B cell (primary cell): ENCODE measurements around the gene NUMBL. TPM values are rescaled to one million over a fixed set of nuclear protein-coding genes. Genes with fewer than 3 reads are reported as not detected.

ENCODE experiments used
- ATAC-seq: fragments of 200-7000 bp; cut with Tn5 transposase; one replicate; pipeline ENCODE4 v1.10.0; 2021; ENCODE audit warnings: low read depth, mild to moderate bottlenecking, moderate number of reproducible peaks, moderate library complexity
- CTCF ChIA-PET: fragments of 350-600 bp; sonication (Branson Sonifier 250); formaldehyde crosslinking; loops from one replicate; lab custom pipeline; 2021; ENCODE audit warnings: antibody characterized with exemption, inconsistent platforms; lab: Charles Lee
- POLR2A ChIA-PET: fragments of 350-600 bp; sonication (Branson Sonifier 250); formaldehyde crosslinking; loops from one replicate; lab custom pipeline; 2021; ENCODE audit warnings: antibody characterized with exemption; lab: Charles Lee
- DNase-seq: peaks from one replicate; pipeline ENCODE4 v3.0.0; 2013
- H2AFZ ChIP-seq: 2 replicates; pipeline ENCODE4 v1.6.1; 2012; ENCODE audit warnings: mild to moderate bottlenecking, low read depth, low read length; ENCODE audit not compliant: insufficient read depth, poor library complexity, severe bottlenecking
- H3K27ac ChIP-seq, 2 donors: 1 replicate in 1 of 2; 2 replicates in 1 of 2; pipeline ENCODE4 v1.5.1; 2012 to 2013; ENCODE audit warnings: low read length in 2 of 2, mild to moderate bottlenecking in 2 of 2, moderate library complexity in 1 of 2
- H3K27me3 ChIP-seq, 4 experiments: fragments of 200-600 bp in 1 of 4; sonication (generic) in 1 of 4; replicated peaks in 1 of 4; 1 replicate in 2 of 4; 2 replicates in 2 of 4; pipeline versions ENCODE4 v1.6.1 to v1.7.0; 2013 to 2016; ENCODE audit warnings: low read length in 3 of 4, mild to moderate bottlenecking in 2 of 4, mixed read lengths in 1 of 4, moderate library complexity in 1 of 4; ENCODE audit not compliant: insufficient read depth in 4 of 4, control insufficient read depth in 3 of 4; ENCODE audit errors: control extremely low read depth in 1 of 4
- H3K36me3 ChIP-seq, 2 experiments: replicated peaks in 1 of 2; 1 replicate in 1 of 2; 2 replicates in 1 of 2; pipeline versions ENCODE4 v1.6.1 to v1.7.1; 2013; ENCODE audit warnings: low read length in 1 of 2; ENCODE audit not compliant: insufficient read depth in 2 of 2, control insufficient read depth in 1 of 2; ENCODE audit errors: control extremely low read depth in 1 of 2, extremely low read depth in 1 of 2
- H3K4me1 ChIP-seq, 2 donors: fragments of 200-600 bp in 1 of 2; sonication (generic) in 1 of 2; 1 replicate in 1 of 2; 2 replicates in 1 of 2; pipeline versions ENCODE4 v1.5.1 to v1.6.1; 2013 to 2017; ENCODE audit warnings: low read length in 2 of 2; ENCODE audit not compliant: control insufficient read depth in 2 of 2, insufficient read depth in 2 of 2
- H3K4me2 ChIP-seq: replicated peaks from 2 replicates; pipeline ENCODE3; 2012; ENCODE audit warnings: mild to moderate bottlenecking, low read depth, low read length; ENCODE audit not compliant: poor library complexity, severe bottlenecking
- H3K4me3 ChIP-seq, 5 experiments: fragments of 200-600 bp in 1 of 5; sonication (generic) in 1 of 5; 1 replicate in 3 of 5; 2 replicates in 2 of 5; pipeline versions ENCODE4 v1.5.1 to v1.7.0; 2011 to 2016; ENCODE audit warnings: low read length in 4 of 5, mild to moderate bottlenecking in 4 of 5, low read depth in 2 of 5, control low read depth in 1 of 5, moderate library complexity in 1 of 5; ENCODE audit not compliant: insufficient read depth in 1 of 5; ENCODE audit errors: control extremely low read depth in 1 of 5, extremely low read depth in 1 of 5
- H3K79me2 ChIP-seq: fragments of 200-600 bp; sonication (generic); one replicate; pipeline ENCODE4 v1.6.0; 2016; ENCODE audit warnings: low read length; ENCODE audit not compliant: control insufficient read depth, insufficient read depth
- H3K9ac ChIP-seq: fragments of 200-600 bp; sonication (generic); 2 replicates; pipeline ENCODE4 v1.6.1; 2017; ENCODE audit warnings: mild to moderate bottlenecking, low read length, moderate library complexity
- H3K9me3 ChIP-seq, 3 donors: one replicate each; pipeline versions ENCODE4 v1.6.1 to v1.7.1; 2013; ENCODE audit warnings: low read length in 2 of 3; ENCODE audit not compliant: control insufficient read depth in 2 of 3, insufficient read depth in 1 of 3; ENCODE audit errors: control extremely low read depth in 1 of 3
- H4K20me1 ChIP-seq: 2 replicates; pipeline ENCODE4 v1.6.0; 2012; ENCODE audit warnings: mild to moderate bottlenecking, low read length; ENCODE audit not compliant: insufficient read depth, control insufficient read depth, poor library complexity, severe bottlenecking
- H3K27ac Mint-ChIP-seq: one replicate; pipeline ENCODE4 v1.8.0; 2021; ENCODE audit warnings: mixed read lengths
- H3K27me3 Mint-ChIP-seq: one replicate; pipeline ENCODE4 v1.8.0; 2021; ENCODE audit warnings: mixed read lengths
- H3K4me1 Mint-ChIP-seq: one replicate; pipeline ENCODE4 v1.8.0; 2021; ENCODE audit warnings: mixed read lengths
- H3K4me3 Mint-ChIP-seq: one replicate; pipeline ENCODE4 v1.8.0; 2021; ENCODE audit warnings: mixed read lengths
- H3K9me3 Mint-ChIP-seq: one replicate; pipeline ENCODE4 v1.8.0; 2022; ENCODE audit warnings: mixed read lengths; ENCODE audit not compliant: insufficient read depth
- CTCF ChIP-seq: fragments of 200-600 bp; IDR thresholded peaks from one replicate; pipeline ENCODE4 v1.8.0; 2022; ENCODE audit warnings: antibody characterized with exemption, mild to moderate bottlenecking
- EZH2 ChIP-seq: IDR thresholded peaks from 2 replicates; pipeline ENCODE4 v1.6.1; 2012; ENCODE audit warnings: borderline replicate concordance, low read depth, mild to moderate bottlenecking, moderate library complexity, low read length; ENCODE audit not compliant: insufficient read depth, poor library complexity, severe bottlenecking
- WGBS: methylation state at CpG from one replicate; pipeline ENCODE4 v1.1.5; 2013; ENCODE audit warnings: missing lambda C conversion rate; ENCODE audit not compliant: insufficient coverage; 5-methylcytosine and 5-hydroxymethylcytosine counted together
- intact Hi-C: fragments of 100-400 bp; cut with micrococcal nuclease; formaldehyde crosslinking; loops from one replicate; pipeline ENCODE4 v1.10.0; 2022
- polyA plus RNA-seq: library from polyadenylated mRNA; depleted of rRNA; stranded (reverse); fragments of >200 nt; gene quantifications from 2 replicates; pipeline ENCODE4 v1.2.3, GENCODE V29; 2012
- total RNA-seq, 2 donors: library from RNA; stranded (reverse); fragments of 120-200 nt in 1 of 2; gene quantifications; 1 replicate in 1 of 2; 2 replicates in 1 of 2; pipeline versions ENCODE4 v1.2.3 to v1.2.4, GENCODE V29; 2013 to 2022

NUMBL gene
- total and polyA plus RNA-seq, 2 donors (not counting 1 experiment from before 2014, with no cell fraction given): 7.8 to 21.8 TPM

GRCh38 chr19:40626918-40627317 is 63.5 kb downstream of the NUMBL start:
- Histone ChIP-seq H3K4me2 (no peak overlapping the region), H3K4me3 (no peak overlapping the region), H3K4me1 (no peaks in the 10 kb centered on the region), H3K9me3 (peaks cover 0 to 4% (median 0%) of the 10 kb centered on the region in 3 donors), H2AFZ (no peak overlapping the region), H3K36me3 (peaks cover 0 to 21% of the 10 kb centered on the region in 2 experiments), H3K27ac (no peak overlapping the region), H3K27me3 (no peaks in the 10 kb centered on the region), H3K79me2 (no peaks in the 10 kb centered on the region), H3K9ac (no peak overlapping the region), H4K20me1 (no peaks in the 10 kb centered on the region)
- Mint-ChIP-seq H3K4me1 (peaks cover 2% of the 10 kb centered on the region), H3K27ac (no peak overlapping the region), H3K27me3 (no peaks in the 10 kb centered on the region), H3K9me3 (no peaks in the 10 kb centered on the region), H3K4me3 (no peak overlapping the region)
- TF ChIP-seq EZH2 (no peak), CTCF (no peak)
- ATAC-seq (no peak), DNase-seq (no peak)
- ChIA-PET POLR2A (no interaction called here), CTCF (no interaction called here)
- intact Hi-C loops: no loop called here
- 95% methylated on average over 21 of the region's 24 CpGs for WGBS

- DNase-seq (no peak), ATAC-seq (no peak)
- ChIA-PET POLR2A (no interaction called here), CTCF (interaction anchor here (0.6 kb wide), 1 partner anchor 9 kb away, joined by 3 read pairs; no protein-coding TSS in a partner anchor)
- TF ChIP-seq EZH2 (no peak), CTCF (no peak)
- Histone ChIP-seq H3K9ac (no peak overlapping the region), H3K79me2 (no peaks in the 10 kb centered on the region), H3K36me3 (peaks cover 0 to 22% of the 10 kb centered on the region in 2 experiments), H3K27ac (no peak overlapping the region), H3K4me3 (no peak overlapping the region), H3K4me2 (no peak overlapping the region), H4K20me1 (no peaks in the 10 kb centered on the region), H3K4me1 (no peaks in the 10 kb centered on the region), H3K9me3 (peaks cover 0 to 4% (median 0%) of the 10 kb centered on the region in 3 donors), H3K27me3 (no peaks in the 10 kb centered on the region), H2AFZ (no peak overlapping the region)
- Mint-ChIP-seq H3K27ac (no peak overlapping the region), H3K9me3 (no peaks in the 10 kb centered on the region), H3K4me1 (peaks cover 2% of the 10 kb centered on the region), H3K27me3 (no peaks in the 10 kb centered on the region), H3K4me3 (no peak overlapping the region)
- WGBS: 79% methylated on average over 7 of the region's 7 CpGs
- intact Hi-C loops: no loop called here
Observed at GRCh38 chr19:40625406-40626120, 64.9 kb downstream of the NUMBL start.
